WTC11 (cell line): Measurements from ENCODE around the gene FRRS1. TPM values are rescaled to one million over a fixed set of nuclear protein-coding genes. Genes with fewer than 3 reads are reported as not detected.

Source experiments
- ATAC-seq: fragments of 200-7000 bp; cut with Tn5 transposase; 2 replicates; pipeline ENCODE4 v1.10.0; 2021; ENCODE audit warnings: mild to moderate bottlenecking, moderate library complexity
- CTCF ChIA-PET: fragments of 300-600 bp; sonication (Branson Sonifier 250); formaldehyde crosslinking; loops from one replicate; lab custom pipeline; 2021; ENCODE audit warnings: antibody characterized with exemption; lab: Charles Lee
- POLR2A ChIA-PET: fragments of 350-600 bp; sonication (Branson Sonifier 250); formaldehyde crosslinking; loops from one replicate; lab custom pipeline; 2021; ENCODE audit warnings: antibody characterized with exemption; lab: Charles Lee
- DNase-seq: peaks from one replicate; pipeline ENCODE4 v3.0.0; 2021; ENCODE audit warnings: low spot score
- H3K27ac Mint-ChIP-seq: 2 replicates; pipeline ENCODE4 v1.8.0; 2021; ENCODE audit warnings: mixed read lengths
- H3K27me3 Mint-ChIP-seq: 2 replicates; pipeline ENCODE4 v1.8.0; 2021; ENCODE audit warnings: low read depth, mild to moderate bottlenecking, moderate library complexity, mixed read lengths
- H3K36me3 Mint-ChIP-seq: 2 replicates; pipeline ENCODE4 v1.8.0; 2021; ENCODE audit warnings: mixed read lengths
- H3K4me1 Mint-ChIP-seq: 2 replicates; pipeline ENCODE4 v1.8.0; 2022; ENCODE audit warnings: mixed read lengths
- H3K4me3 Mint-ChIP-seq: 2 replicates; pipeline ENCODE4 v1.8.0; 2021; ENCODE audit warnings: mild to moderate bottlenecking, moderate library complexity, mixed read lengths
- H3K9me3 Mint-ChIP-seq: 2 replicates; pipeline ENCODE4 v1.8.0; 2021; ENCODE audit warnings: mixed read lengths
- ATF2 ChIP-seq: sonication (generic); formaldehyde crosslinking; IDR thresholded peaks from 2 replicates; pipeline ENCODE4 v1.8.1; 2022; ENCODE audit warnings: low read depth, missing genetic modification reagents, borderline replicate concordance
- ATF6 ChIP-seq: sonication (generic); formaldehyde crosslinking; IDR thresholded peaks from 2 replicates; pipeline ENCODE4 v1.8.1; 2023; ENCODE audit warnings: mild to moderate bottlenecking, missing genetic modification reagents
- CTCF ChIP-seq: fragments of 200-600 bp; IDR thresholded peaks from 2 replicates; pipeline ENCODE4 v1.8.0; 2022; ENCODE audit warnings: antibody characterized with exemption
- GABPB1 ChIP-seq: sonication (generic); formaldehyde crosslinking; IDR thresholded peaks from 2 replicates; pipeline ENCODE4 v1.8.1; 2023; ENCODE audit warnings: mild to moderate bottlenecking, missing genetic modification reagents
- KAT7 ChIP-seq: sonication (generic); formaldehyde crosslinking; IDR thresholded peaks from 2 replicates; pipeline ENCODE4 v1.8.1; 2023; ENCODE audit warnings: missing genetic modification reagents, mild to moderate bottlenecking, borderline replicate concordance
- NFATC4 ChIP-seq: fragments of 250-450 bp; sonication (Bioruptor Pico); IDR thresholded peaks from 2 replicates; pipeline ENCODE4 v1.9.0; 2021; ENCODE audit warnings: mild to moderate bottlenecking
- PRDM15 ChIP-seq: sonication (generic); formaldehyde crosslinking; IDR thresholded peaks from 2 replicates; pipeline ENCODE4 v1.8.0; 2022; ENCODE audit warnings: missing genetic modification reagents
- RORB ChIP-seq: fragments of 250-450 bp; sonication (Bioruptor Pico); IDR thresholded peaks from 2 replicates; pipeline ENCODE4 v1.9.0; 2021; ENCODE audit warnings: mild to moderate bottlenecking
- USF2 ChIP-seq: sonication (generic); formaldehyde crosslinking; IDR thresholded peaks from 2 replicates; pipeline ENCODE4 v1.8.1; 2023; ENCODE audit warnings: mild to moderate bottlenecking, missing genetic modification reagents, moderate library complexity
- ZNF138 ChIP-seq: sonication (generic); formaldehyde crosslinking; conservative IDR thresholded peaks from 2 replicates; pipeline ENCODE4 v1.8.1; 2022; ENCODE audit warnings: mild to moderate bottlenecking, moderate library complexity, missing genetic modification reagents
- ZNF425 ChIP-seq: fragments of 250-450 bp; sonication (Bioruptor Pico); conservative IDR thresholded peaks from 2 replicates; pipeline ENCODE4 v1.9.0; 2021; ENCODE audit warnings: mild to moderate bottlenecking
- total RNA-seq: library from RNA; stranded (reverse); gene quantifications from 3 replicates; pipeline ENCODE4 v1.2.3, GENCODE V29; 2021
- TF ChIP-seq, protein P1 (sequence below): sonication (generic); formaldehyde crosslinking; IDR thresholded peaks from 2 replicates; pipeline ENCODE4 v1.8.1; 2023; ENCODE audit warnings: mild to moderate bottlenecking, missing genetic modification reagents, borderline replicate concordance
- TF ChIP-seq, protein P2 (sequence below): sonication (generic); formaldehyde crosslinking; IDR thresholded peaks from 2 replicates; pipeline ENCODE4 v1.8.1; 2023; ENCODE audit warnings: mild to moderate bottlenecking, missing genetic modification reagents
- TF ChIP-seq, protein P3 (sequence below): fragments of 250-450 bp; sonication (Bioruptor Pico); IDR thresholded peaks from 2 replicates; pipeline ENCODE4 v1.9.0; 2021; ENCODE audit warnings: mild to moderate bottlenecking

The FRRS1 gene
- total RNA-seq, 1 experiment from 2014 or later = 6.2 TPM

GRCh38 chr1:99758073-99758511 is 8.3 kb downstream of the FRRS1 start:
- no peak for DNase-seq

More at GRCh38 chr1:99758073-99758511, 8.3 kb downstream of the FRRS1 start:
- POLR2A ChIA-PET = no interaction called here
- Mint-ChIP-seq H3K4me3 (no peak overlapping the region), H3K4me1 (peaks cover 29% of the 10 kb centered on the region), H3K9me3 (peaks cover 23% of the 10 kb centered on the region), H3K27ac (peak overlapping the region; percentile 83), H3K27me3 (peaks cover 5% of the 10 kb centered on the region; the same call in 1 of the 2 replicates), H3K36me3 (peaks cover 28% of the 10 kb centered on the region)
- no peak for ATAC-seq
- no peak for TF ChIP-seq USF2 (CRISPR knock-in tag)
- TF ChIP-seq ATF2 (CRISPR knock-in tag) = no peak
- TF ChIP-seq NFATC4 (CRISPR knock-in tag) = no peak
- TF ChIP-seq ZNF138 = no peak
- no peak for TF ChIP-seq ZNF425
- TF ChIP-seq GABPB1 (CRISPR knock-in tag) = no peak
- TF ChIP-seq, protein P1, sequence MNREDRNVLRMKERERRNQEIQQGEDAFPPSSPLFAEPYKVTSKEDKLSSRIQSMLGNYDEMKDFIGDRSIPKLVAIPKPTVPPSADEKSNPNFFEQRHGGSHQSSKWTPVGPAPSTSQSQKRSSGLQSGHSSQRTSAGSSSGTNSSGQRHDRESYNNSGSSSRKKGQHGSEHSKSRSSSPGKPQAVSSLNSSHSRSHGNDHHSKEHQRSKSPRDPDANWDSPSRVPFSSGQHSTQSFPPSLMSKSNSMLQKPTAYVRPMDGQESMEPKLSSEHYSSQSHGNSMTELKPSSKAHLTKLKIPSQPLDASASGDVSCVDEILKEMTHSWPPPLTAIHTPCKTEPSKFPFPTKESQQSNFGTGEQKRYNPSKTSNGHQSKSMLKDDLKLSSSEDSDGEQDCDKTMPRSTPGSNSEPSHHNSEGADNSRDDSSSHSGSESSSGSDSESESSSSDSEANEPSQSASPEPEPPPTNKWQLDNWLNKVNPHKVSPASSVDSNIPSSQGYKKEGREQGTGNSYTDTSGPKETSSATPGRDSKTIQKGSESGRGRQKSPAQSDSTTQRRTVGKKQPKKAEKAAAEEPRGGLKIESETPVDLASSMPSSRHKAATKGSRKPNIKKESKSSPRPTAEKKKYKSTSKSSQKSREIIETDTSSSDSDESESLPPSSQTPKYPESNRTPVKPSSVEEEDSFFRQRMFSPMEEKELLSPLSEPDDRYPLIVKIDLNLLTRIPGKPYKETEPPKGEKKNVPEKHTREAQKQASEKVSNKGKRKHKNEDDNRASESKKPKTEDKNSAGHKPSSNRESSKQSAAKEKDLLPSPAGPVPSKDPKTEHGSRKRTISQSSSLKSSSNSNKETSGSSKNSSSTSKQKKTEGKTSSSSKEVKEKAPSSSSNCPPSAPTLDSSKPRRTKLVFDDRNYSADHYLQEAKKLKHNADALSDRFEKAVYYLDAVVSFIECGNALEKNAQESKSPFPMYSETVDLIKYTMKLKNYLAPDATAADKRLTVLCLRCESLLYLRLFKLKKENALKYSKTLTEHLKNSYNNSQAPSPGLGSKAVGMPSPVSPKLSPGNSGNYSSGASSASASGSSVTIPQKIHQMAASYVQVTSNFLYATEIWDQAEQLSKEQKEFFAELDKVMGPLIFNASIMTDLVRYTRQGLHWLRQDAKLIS (CRISPR knock-in tag) = no peak
- no peak for TF ChIP-seq PRDM15 (CRISPR knock-in tag)
- TF ChIP-seq, protein P2, sequence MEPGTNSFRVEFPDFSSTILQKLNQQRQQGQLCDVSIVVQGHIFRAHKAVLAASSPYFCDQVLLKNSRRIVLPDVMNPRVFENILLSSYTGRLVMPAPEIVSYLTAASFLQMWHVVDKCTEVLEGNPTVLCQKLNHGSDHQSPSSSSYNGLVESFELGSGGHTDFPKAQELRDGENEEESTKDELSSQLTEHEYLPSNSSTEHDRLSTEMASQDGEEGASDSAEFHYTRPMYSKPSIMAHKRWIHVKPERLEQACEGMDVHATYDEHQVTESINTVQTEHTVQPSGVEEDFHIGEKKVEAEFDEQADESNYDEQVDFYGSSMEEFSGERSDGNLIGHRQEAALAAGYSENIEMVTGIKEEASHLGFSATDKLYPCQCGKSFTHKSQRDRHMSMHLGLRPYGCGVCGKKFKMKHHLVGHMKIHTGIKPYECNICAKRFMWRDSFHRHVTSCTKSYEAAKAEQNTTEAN (CRISPR knock-in tag) = no peak
- TF ChIP-seq CTCF = no peak
- TF ChIP-seq, protein P3, sequence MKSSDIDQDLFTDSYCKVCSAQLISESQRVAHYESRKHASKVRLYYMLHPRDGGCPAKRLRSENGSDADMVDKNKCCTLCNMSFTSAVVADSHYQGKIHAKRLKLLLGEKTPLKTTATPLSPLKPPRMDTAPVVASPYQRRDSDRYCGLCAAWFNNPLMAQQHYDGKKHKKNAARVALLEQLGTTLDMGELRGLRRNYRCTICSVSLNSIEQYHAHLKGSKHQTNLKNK (CRISPR knock-in tag) = no peak
- no peak for TF ChIP-seq ATF6
- no peak for TF ChIP-seq RORB (CRISPR knock-in tag)
- no peak for TF ChIP-seq KAT7 (CRISPR knock-in tag)
- CTCF ChIA-PET = no interaction called here
